ENCODE measurements around the gene PRELID1. TPM values are rescaled to one million over a fixed set of nuclear protein-coding genes. Genes with fewer than 3 reads are reported as not detected.
A peak's percentile ranks its signal among the peaks of the same experiment; 100 is the strongest.

The PRELID1 gene
- total RNA-seq, 1 experiment from 2014 or later, result 487 TPM

GRCh38 chr5:177313561-177314259 is 10.1 kb downstream of the PRELID1 start:
- no peak for DNase-seq (ENCODE audit: low spot score)

GRCh38 chr5:177314376-177315342 is 11.1 kb downstream of the PRELID1 start:
- DNase-seq (ENCODE audit: low spot score), result no peak

DNA sequence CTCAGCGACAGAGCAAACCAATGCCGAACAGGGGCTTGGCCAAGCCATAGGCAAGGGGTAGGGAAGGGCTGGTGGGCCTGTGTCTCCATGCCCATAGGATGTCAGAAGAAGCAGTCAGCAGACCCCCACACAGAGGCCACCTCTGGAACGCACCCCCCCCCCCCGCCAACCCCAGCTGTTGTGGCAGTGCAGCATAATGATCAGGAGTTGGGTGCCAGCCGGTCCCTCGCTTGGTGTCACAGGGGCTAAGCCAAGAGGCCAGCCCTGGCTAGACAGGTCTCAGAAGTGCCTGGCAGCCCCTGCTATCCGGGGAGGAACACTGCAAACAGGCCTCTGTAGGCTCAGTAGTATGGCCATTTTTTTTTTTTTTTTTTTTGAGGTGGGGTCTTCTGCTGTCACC is 11.8 kb downstream of the PRELID1 start:
- no peak for DNase-seq (ENCODE audit: low spot score)

GRCh38 chr5:177316005-177316404 is 12.4 kb downstream of the PRELID1 start:
- DNase-seq (ENCODE audit: low spot score), result no peak

GRCh38 chr5:177317959-177318377 is 14.4 kb downstream of the PRELID1 start:
- peak; percentile 69 for DNase-seq (ENCODE audit: low spot score)

DNA sequence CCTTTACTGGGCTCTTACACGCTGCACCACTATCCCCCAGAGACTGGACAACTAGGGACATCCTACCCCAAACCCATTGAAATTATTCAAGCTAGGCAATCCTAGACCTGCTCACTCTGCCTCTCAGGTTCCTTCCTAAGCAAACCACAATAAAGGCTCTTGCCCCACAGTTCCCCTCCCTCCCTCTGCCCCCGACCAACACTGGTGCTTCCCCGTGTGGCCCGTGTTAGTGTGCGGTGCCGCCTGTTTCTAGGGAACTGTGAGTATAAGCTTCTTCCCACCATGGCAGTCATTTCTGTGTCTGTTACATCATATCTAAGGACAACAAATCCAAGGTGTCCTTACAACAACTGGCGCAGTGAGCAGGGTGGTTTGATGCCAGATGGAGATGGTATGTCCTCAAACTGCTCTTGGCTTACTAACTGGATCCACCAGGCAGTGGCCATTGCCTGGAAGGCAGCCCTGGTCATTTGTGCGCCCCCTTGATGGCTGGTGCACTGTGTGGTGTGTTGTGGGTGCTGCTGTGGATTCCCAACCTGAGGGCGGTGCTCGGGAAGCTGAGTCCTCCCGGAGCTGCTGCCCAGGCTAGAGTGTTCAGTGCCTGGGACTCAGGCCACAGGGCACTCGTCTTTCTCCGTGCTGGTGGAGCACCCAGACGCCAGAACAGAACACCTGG is 16.5 kb downstream of the PRELID1 start:
- DNase-seq (ENCODE audit: low spot score), result no peak

GRCh38 chr5:177320879-177321278 is 17.3 kb downstream of the PRELID1 start:
- DNase-seq (ENCODE audit: low spot score), result no peak

GRCh38 chr5:177325868-177326381 is 22.3 kb downstream of the PRELID1 start:
- no peak for DNase-seq (ENCODE audit: low spot score)

GRCh38 chr5:177327539-177328522 is 24.2 kb downstream of the PRELID1 start:
- DNase-seq (ENCODE audit: low spot score), result peak; percentile 83

GRCh38 chr5:177328545-177329231 is 25.1 kb downstream of the PRELID1 start:
- DNase-seq (ENCODE audit: low spot score), result no peak

DNA sequence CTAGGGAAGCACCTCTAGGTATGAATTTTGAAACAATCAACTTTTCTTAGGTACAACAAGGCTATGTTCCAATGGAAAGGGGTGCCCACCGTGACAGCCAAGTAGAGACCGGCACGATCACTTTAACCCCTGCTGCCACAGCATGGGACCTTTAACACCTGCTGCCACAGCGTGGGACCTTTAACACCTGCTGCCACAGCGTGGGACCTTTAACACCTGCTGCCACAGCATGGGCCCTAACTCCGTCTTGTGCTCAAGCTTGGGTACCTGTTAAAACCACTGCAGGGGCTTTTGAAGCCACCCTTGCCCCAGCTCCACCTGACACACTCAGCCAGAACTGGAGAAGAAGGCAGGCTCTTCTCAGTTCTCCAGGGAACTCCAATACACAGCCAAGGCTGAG is 26.3 kb downstream of the PRELID1 start:
- no peak for DNase-seq (ENCODE audit: low spot score)

GRCh38 chr5:177330991-177331842 is 27.6 kb downstream of the PRELID1 start:
- no peak for DNase-seq (ENCODE audit: low spot score)

DNA sequence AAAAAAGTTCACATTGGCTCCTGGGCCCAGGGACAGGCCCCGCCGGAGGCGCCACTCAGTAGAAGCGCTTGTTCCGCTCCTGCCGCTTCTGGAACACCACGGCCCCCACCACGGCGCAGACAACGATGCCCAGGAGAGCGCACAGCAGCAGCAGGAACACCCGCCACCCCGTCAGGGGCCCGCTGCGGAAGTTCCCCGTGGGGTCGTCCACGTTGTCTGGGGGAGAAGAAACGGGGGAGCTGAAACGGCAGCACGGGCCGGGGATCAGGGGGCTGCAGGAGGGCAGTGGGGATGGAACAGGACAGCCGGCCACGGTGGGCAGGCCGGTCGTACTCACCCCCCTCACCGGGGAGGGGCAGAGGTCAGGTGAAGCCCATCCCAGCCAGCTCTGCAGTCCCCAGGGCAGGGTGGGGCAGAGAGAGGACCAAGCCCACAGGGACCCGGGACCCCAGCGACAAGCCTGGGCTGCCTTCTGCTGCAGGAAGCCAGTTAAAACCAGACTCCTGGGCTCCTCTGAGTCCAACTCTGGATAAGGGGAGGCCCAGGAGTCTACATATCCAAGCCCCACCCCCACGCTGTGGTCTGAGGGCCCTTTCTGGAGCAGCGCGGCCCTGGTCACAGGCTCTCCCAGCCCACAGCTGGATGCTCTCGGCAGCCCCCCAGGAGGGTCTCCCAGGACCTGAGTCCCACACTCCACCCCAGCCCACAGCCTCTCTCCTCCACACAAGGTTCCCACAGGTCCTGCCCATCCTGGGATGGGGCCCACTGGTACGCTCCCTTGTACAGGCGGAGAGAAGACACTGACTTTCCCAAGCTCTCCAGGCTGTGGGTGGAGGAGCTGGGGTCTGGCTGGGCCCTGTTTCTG is 28.7 kb downstream of the PRELID1 start:
- no peak for DNase-seq (ENCODE audit: low spot score)

- DNase-seq (ENCODE audit: low spot score), result no peak
Observed at GRCh38 chr5:177332896-177333260, 29.3 kb downstream of the PRELID1 start.

GRCh38 chr5:177333420-177334154 is 30.0 kb downstream of the PRELID1 start:
- no peak for DNase-seq (ENCODE audit: low spot score)

- DNase-seq (ENCODE audit: low spot score), result no peak
Observed at GRCh38 chr5:177334155-177334551, 30.6 kb downstream of the PRELID1 start.

Data from H4 (cell line).